HG03469 (cell line): ENCODE results near the gene FBXO31.

ENCODE experiments used
- ATAC-seq: cut with Tn5 transposase; IDR thresholded peaks from one replicate; pipeline ENCODE4 v1.9.1; 2021; ENCODE audit warnings: mild to moderate bottlenecking, moderate library complexity, moderate number of reproducible peaks; ENCODE audit not compliant: unreplicated experiment

FBXO31 gene

GRCh38 chr16:87330646-87331045, 52.9 kb downstream of the FBXO31 start:
- no peak for ATAC-seq

- no peak for ATAC-seq
These were observed 53.3 kb downstream of the FBXO31 start for GRCh38 chr16:87330257-87330624.

GRCh38 chr16:87329436-87330256, 53.9 kb downstream of the FBXO31 start:
- no peak for ATAC-seq

GRCh38 chr16:87328846-87329245, 54.7 kb downstream of the FBXO31 start:
- no peak for ATAC-seq

GRCh38 chr16:87327798-87328495, 55.6 kb downstream of the FBXO31 start:
- ATAC-seq, result no peak

- ATAC-seq, result no peak
These were observed 57.4 kb downstream of the FBXO31 start for GRCh38 chr16:87326151-87326571.

GRCh38 chr16:87325423-87325858, 58.1 kb downstream of the FBXO31 start:
- ATAC-seq, result no peak

GRCh38 chr16:87324411-87325275, 58.9 kb downstream of the FBXO31 start:
- ATAC-seq, result no peak

- no peak for ATAC-seq
These were observed 59.7 kb downstream of the FBXO31 start for GRCh38 chr16:87323727-87324410.

- ATAC-seq, result no peak
These were observed 60.5 kb downstream of the FBXO31 start for GRCh38 chr16:87322833-87323726.

GRCh38 chr16:87322360-87322759, 61.2 kb downstream of the FBXO31 start:
- no peak for ATAC-seq

GRCh38 chr16:87321336-87322107, 62.1 kb downstream of the FBXO31 start:
- no peak for ATAC-seq

GRCh38 chr16:87320510-87321227, 62.9 kb downstream of the FBXO31 start:
- no peak for ATAC-seq

- ATAC-seq, result no peak
These were observed 63.5 kb downstream of the FBXO31 start for GRCh38 chr16:87319997-87320491.

- no peak for ATAC-seq
These were observed 64.6 kb downstream of the FBXO31 start for GRCh38 chr16:87319011-87319410.

GRCh38 chr16:87317750-87318644, 65.6 kb downstream of the FBXO31 start:
- ATAC-seq, result no peak
